ENCODE data around the gene HOXA1.

The HOXA1 gene

GRCh38 chr7:27106181-27106900 is 10.5 kb upstream of the HOXA1 start:
- H3K4me3 ChIP-seq (ENCODE audit: low read depth, low read length) = no peak overlapping the region
- no peak for TF ChIP-seq CTCF (conservative IDR thresholded peaks at IDR 0.05; ENCODE audit: low read depth, low read length)
- DNase-seq (ENCODE audit: low read depth) = no peak

GRCh38 chr7:27105301-27106031 is 9.7 kb upstream of the HOXA1 start:
- DNase-seq (ENCODE audit: low read depth) = no peak
- no peak overlapping the region for H3K4me3 ChIP-seq (ENCODE audit: low read depth, low read length)
- TF ChIP-seq CTCF (conservative IDR thresholded peaks at IDR 0.05; ENCODE audit: low read depth, low read length) = no peak

DNA sequence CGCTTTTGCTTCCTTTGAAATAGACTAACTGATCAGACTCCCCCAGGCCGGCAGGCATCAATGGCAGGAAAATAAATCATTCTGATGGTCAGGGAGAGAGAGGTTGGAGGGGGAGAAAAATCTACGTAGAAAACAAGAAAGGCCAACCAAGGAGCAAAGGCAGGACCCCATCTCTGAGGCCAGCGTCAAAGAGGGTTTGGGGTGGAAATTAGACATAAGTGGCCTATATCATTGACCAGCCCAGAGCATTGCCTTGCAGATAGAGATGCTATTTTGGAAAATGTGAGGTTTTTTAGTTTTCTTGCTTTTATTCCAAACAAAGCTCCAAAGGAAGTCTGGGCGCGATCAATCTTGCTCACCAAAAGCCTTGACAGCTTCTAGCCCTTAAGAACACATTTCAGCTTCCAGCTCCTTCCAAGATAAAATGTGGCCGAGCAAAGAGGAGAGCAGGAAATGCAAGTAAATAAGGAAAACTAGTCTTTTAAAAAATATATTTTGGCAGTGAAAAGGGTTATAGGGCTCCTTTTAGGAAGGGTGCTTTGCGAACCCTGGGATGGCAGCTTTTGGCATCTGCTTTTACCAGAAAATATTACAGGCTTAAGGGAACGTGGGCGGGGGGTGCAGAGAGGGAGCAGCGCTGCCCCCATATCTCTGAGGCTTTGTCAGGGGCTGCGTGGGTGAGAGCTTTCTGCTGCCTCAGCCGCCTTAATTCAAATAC is 8.7 kb upstream of the HOXA1 start:
- no peak overlapping the region for H3K4me3 ChIP-seq (ENCODE audit: low read depth, low read length)
- no peak for TF ChIP-seq CTCF (conservative IDR thresholded peaks at IDR 0.05; ENCODE audit: low read depth, low read length)
- DNase-seq (ENCODE audit: low read depth) = no peak

GRCh38 chr7:27103489-27104226 is 7.9 kb upstream of the HOXA1 start:
- no peak overlapping the region for H3K4me3 ChIP-seq (ENCODE audit: low read depth, low read length)
- no peak for DNase-seq (ENCODE audit: low read depth)

GRCh38 chr7:27102581-27103442 is 7.0 kb upstream of the HOXA1 start, which contains the start of gene HOXA2:
Gene HOXA2, minus strand, starts transcription at chr7:27102683. Its CDS starts 183 bp downstream, at chr7:27102500.
- no peak for DNase-seq (ENCODE audit: low read depth)
- no peak for TF ChIP-seq CTCF (conservative IDR thresholded peaks at IDR 0.05; ENCODE audit: low read depth, low read length)
- no peak within 1 kb of the TSS for H3K4me3 ChIP-seq (ENCODE audit: low read depth, low read length)

More at GRCh38 chr7:27103489-27104226, 7.9 kb upstream of the HOXA1 start:
- no peak for TF ChIP-seq CTCF (conservative IDR thresholded peaks at IDR 0.05; ENCODE audit: low read depth, low read length)

All from choroid plexus epithelial cell (primary cell).